SK-N-SH treated with all-trans-retinoic acid at 6 μM for 48 hours (cell line): ENCODE data around the gene TTF2.

Experiments used
- ARNTL ChIP-seq: fragments of 450-650 bp; formaldehyde crosslinking; IDR thresholded peaks from 2 replicates; pipeline ENCODE4 v1.5.0; 2020; ENCODE audit warnings: low read depth, mild to moderate bottlenecking, moderate library complexity, borderline replicate concordance
- CREB5 ChIP-seq: fragments of 250-450 bp; sonication (Bioruptor Pico); IDR thresholded peaks from 2 replicates; pipeline ENCODE4 v1.5.1; 2020; ENCODE audit warnings: low read depth, mild to moderate bottlenecking, moderate library complexity
- CSRNP3 ChIP-seq: fragments of 250-450 bp; sonication (Bioruptor Pico); IDR thresholded peaks from 2 replicates; pipeline ENCODE4 v1.5.1; 2021; ENCODE audit warnings: mild to moderate bottlenecking, moderate library complexity
- GLIS3 ChIP-seq: fragments of 250-450 bp; sonication (Bioruptor Pico); IDR thresholded peaks from 2 replicates; pipeline ENCODE4 v1.5.0; 2020; ENCODE audit warnings: mild to moderate bottlenecking, moderate library complexity
- PATZ1 ChIP-seq: fragments of 250-450 bp; sonication (Bioruptor Pico); IDR thresholded peaks from 2 replicates; pipeline ENCODE4 v1.8.0; 2020; ENCODE audit warnings: mild to moderate bottlenecking, moderate library complexity, borderline replicate concordance
- RARB ChIP-seq: fragments of 250-450 bp; sonication (Bioruptor Pico); IDR thresholded peaks from 2 replicates; pipeline ENCODE4 v1.8.0; 2021; ENCODE audit warnings: mild to moderate bottlenecking, moderate library complexity
- SNAI2 ChIP-seq: fragments of 250-450 bp; sonication (Bioruptor Pico); IDR thresholded peaks from 2 replicates; pipeline ENCODE4 v1.5.0; 2020; ENCODE audit warnings: mild to moderate bottlenecking, moderate library complexity
- ZC3H10 ChIP-seq: fragments of 250-450 bp; sonication (Bioruptor Pico); IDR thresholded peaks from 2 replicates; pipeline ENCODE4 v1.5.1; 2021; ENCODE audit warnings: mild to moderate bottlenecking, moderate library complexity
- ZFP30 ChIP-seq: fragments of 450-650 bp; formaldehyde crosslinking; IDR thresholded peaks from 2 replicates; pipeline ENCODE4 v1.5.0; 2022; ENCODE audit warnings: mild to moderate bottlenecking, moderate library complexity

- TF ChIP-seq ZC3H10 (no peak), CREB5 (CRISPR knock-in tag) (no peak), ZFP30 (CRISPR knock-in tag) (no peak), CSRNP3 (CRISPR knock-in tag) (no peak), PATZ1 (CRISPR knock-in tag) (no peak), SNAI2 (CRISPR knock-in tag) (no peak), RARB (no peak), GLIS3 (CRISPR knock-in tag) (no peak), ARNTL (CRISPR knock-in tag) (no peak)
Measured at GRCh38 chr1:117127795-117128194, 67.7 kb downstream of the TTF2 start.
